OCI-LY3 (cell line): ENCODE results near the gene IL36A.

ENCODE experiments used
- H2AFZ ChIP-seq: fragments of 200-600, 300-600 bp; shearing (Covaris generic); 2 replicates; pipeline ENCODE4 v1.6.0; 2014; ENCODE audit warnings: antibody characterized with exemption, low read depth, low read length
- H3K27ac ChIP-seq: fragments of 200-600, 300-600 bp; sonication (generic); 2 replicates; pipeline ENCODE4 v1.5.1; 2014; ENCODE audit warnings: mild to moderate bottlenecking, low read length, moderate library complexity, mixed read lengths
- H3K27me3 ChIP-seq: fragments of 200-600, 300-600 bp; sonication (generic); 2 replicates; pipeline ENCODE4 v1.6.1; 2014; ENCODE audit warnings: low read depth, low read length, mixed read lengths
- H3K36me3 ChIP-seq: fragments of 200-600, 300-600 bp; sonication (generic); replicated peaks from 2 replicates; pipeline ENCODE3; 2014; ENCODE audit warnings: low read depth, low read length, mixed read lengths
- H3K4me1 ChIP-seq: fragments of 300-600, 200-600 bp; sonication (generic); 2 replicates; pipeline ENCODE4 v1.6.1; 2014; ENCODE audit warnings: low read length, mixed read lengths
- H3K4me2 ChIP-seq: fragments of 200-600, 300-600 bp; sonication (generic); 2 replicates; pipeline ENCODE4 v1.6.1; 2014; ENCODE audit warnings: low read length, mixed read lengths
- H3K4me3 ChIP-seq: fragments of 300-600, 200-600 bp; sonication (generic); 2 replicates; pipeline ENCODE4 v1.5.1; 2014; ENCODE audit warnings: antibody characterized with exemption, mild to moderate bottlenecking, low read length, moderate library complexity
- H3K79me2 ChIP-seq: fragments of 300-600, 200-600 bp; shearing (Covaris generic); 2 replicates; pipeline ENCODE4 v1.6.1; 2014; ENCODE audit warnings: mild to moderate bottlenecking, low read length, mixed read lengths
- H3K9ac ChIP-seq: fragments of 300-600, 200-600 bp; shearing (Covaris generic); 2 replicates; pipeline ENCODE4 v1.6.0; 2014; ENCODE audit warnings: mild to moderate bottlenecking, low read length, moderate library complexity
- H3K9me3 ChIP-seq: fragments of 200-600, 300-600 bp; shearing (Covaris generic); 2 replicates; pipeline ENCODE4 v1.6.1; 2014; ENCODE audit warnings: low read length, mixed read lengths; ENCODE audit not compliant: insufficient read depth
- H4K20me1 ChIP-seq: fragments of 200-600, 300-600 bp; sonication (generic); 2 replicates; pipeline ENCODE4 v1.6.1; 2016; ENCODE audit warnings: low read length, mixed read lengths; ENCODE audit not compliant: insufficient read depth
- CTCF ChIP-seq: fragments of 200-600, 300-600 bp; sonication (generic); IDR thresholded peaks from 2 replicates; pipeline ENCODE4 v1.5.1; 2014; ENCODE audit warnings: antibody characterized with exemption, low read length, low read depth
- EZH2phosphoT487 ChIP-seq: fragments of 200-600 bp; shearing (Covaris generic); IDR thresholded peaks from 2 replicates; pipeline ENCODE4 v1.6.1; 2018; ENCODE audit warnings: antibody characterized with exemption, mixed run types, low read depth

The IL36A gene

GRCh38 chr2:112973156-112973555 lies 32.1 kb upstream of the IL36A start:
- Histone ChIP-seq H3K27me3 (no peaks in the 10 kb centered on the region; the same call in none of the 2 replicates), H4K20me1 (no peaks in the 10 kb centered on the region), H3K4me2 (no peak overlapping the region), H3K79me2 (no peaks in the 10 kb centered on the region), H2AFZ (no peak overlapping the region), H3K9ac (no peak overlapping the region), H3K36me3 (no peaks in the 10 kb centered on the region), H3K9me3 (no peaks in the 10 kb centered on the region), H3K4me3 (no peak overlapping the region), H3K27ac (no peak overlapping the region), H3K4me1 (peaks cover 33% of the 10 kb centered on the region)
- TF ChIP-seq CTCF (no peak), EZH2phosphoT487 (no peak)

GRCh38 chr2:112977559-112978056 lies 27.7 kb upstream of the IL36A start, which contains the start of gene IL36G:
Gene IL36G (plus strand): TSS chr2:112978006. CDS start chr2:112978639, 633 bp downstream.
- Histone ChIP-seq H2AFZ (no peak within 1 kb of the TSS), H3K36me3 (no peaks in the 10 kb centered on the region), H3K27me3 (no peaks in the 10 kb centered on the region; the same call in 1 of the 2 replicates), H3K9ac (no peak within 1 kb of the TSS), H3K79me2 (no peaks in the 10 kb centered on the region), H3K27ac (no peak within 1 kb of the TSS), H3K4me3 (peak within 1 kb of the TSS; percentile 20; the same call in 1 of the 2 replicates), H3K4me2 (peak within 1 kb of the TSS; percentile 74), H4K20me1 (no peaks in the 10 kb centered on the region), H3K4me1 (peaks cover 55% of the 10 kb centered on the region), H3K9me3 (no peaks in the 10 kb centered on the region)
- TF ChIP-seq CTCF (no peak), EZH2phosphoT487 (no peak)

GRCh38 chr2:112979731-112980130 lies 25.5 kb upstream of the IL36A start:
- no peak overlapping the region for H2AFZ ChIP-seq
- H4K20me1 ChIP-seq, result no peaks in the 10 kb centered on the region
- H3K27ac ChIP-seq, result peak overlapping the region; percentile 49
- H3K79me2 ChIP-seq, result no peaks in the 10 kb centered on the region
- TF ChIP-seq CTCF, result no peak
- no peak for TF ChIP-seq EZH2phosphoT487
- peak overlapping the region; percentile 74 for H3K4me2 ChIP-seq
- no peaks in the 10 kb centered on the region; the same call in 1 of the 2 replicates for H3K27me3 ChIP-seq
- no peak overlapping the region for H3K9ac ChIP-seq
- H3K4me3 ChIP-seq, result peak overlapping the region; percentile 23
- H3K36me3 ChIP-seq, result no peaks in the 10 kb centered on the region
- peaks cover 54% of the 10 kb centered on the region for H3K4me1 ChIP-seq
- no peaks in the 10 kb centered on the region for H3K9me3 ChIP-seq

GRCh38 chr2:112980537-112980936 lies 24.7 kb upstream of the IL36A start:
- no peak for TF ChIP-seq EZH2phosphoT487
- TF ChIP-seq CTCF, result no peak
- no peaks in the 10 kb centered on the region for H3K79me2 ChIP-seq
- H3K9me3 ChIP-seq, result no peaks in the 10 kb centered on the region
- no peak overlapping the region for H3K9ac ChIP-seq
- no peak overlapping the region for H2AFZ ChIP-seq
- H3K27me3 ChIP-seq, result no peaks in the 10 kb centered on the region; the same call in 1 of the 2 replicates
- no peak overlapping the region for H3K4me3 ChIP-seq
- no peaks in the 10 kb centered on the region for H4K20me1 ChIP-seq
- peaks cover 54% of the 10 kb centered on the region for H3K4me1 ChIP-seq
- no peaks in the 10 kb centered on the region for H3K36me3 ChIP-seq
- H3K4me2 ChIP-seq, result peak overlapping the region; percentile 74
- peak overlapping the region; percentile 49 for H3K27ac ChIP-seq
